ENCODE measurements around the gene LRRFIP1. TPM values are rescaled to one million over a fixed set of nuclear protein-coding genes. Genes with fewer than 3 reads are reported as not detected.
A peak's percentile ranks its signal among the peaks of the same experiment; 100 is the strongest.

LRRFIP1 gene
- total and polyA plus RNA-seq, 2 of the 13 experiments (the other 11 are each of a cell fraction or from before 2014, with no cell fraction given): 15.9 to 40.5 TPM

DNA sequence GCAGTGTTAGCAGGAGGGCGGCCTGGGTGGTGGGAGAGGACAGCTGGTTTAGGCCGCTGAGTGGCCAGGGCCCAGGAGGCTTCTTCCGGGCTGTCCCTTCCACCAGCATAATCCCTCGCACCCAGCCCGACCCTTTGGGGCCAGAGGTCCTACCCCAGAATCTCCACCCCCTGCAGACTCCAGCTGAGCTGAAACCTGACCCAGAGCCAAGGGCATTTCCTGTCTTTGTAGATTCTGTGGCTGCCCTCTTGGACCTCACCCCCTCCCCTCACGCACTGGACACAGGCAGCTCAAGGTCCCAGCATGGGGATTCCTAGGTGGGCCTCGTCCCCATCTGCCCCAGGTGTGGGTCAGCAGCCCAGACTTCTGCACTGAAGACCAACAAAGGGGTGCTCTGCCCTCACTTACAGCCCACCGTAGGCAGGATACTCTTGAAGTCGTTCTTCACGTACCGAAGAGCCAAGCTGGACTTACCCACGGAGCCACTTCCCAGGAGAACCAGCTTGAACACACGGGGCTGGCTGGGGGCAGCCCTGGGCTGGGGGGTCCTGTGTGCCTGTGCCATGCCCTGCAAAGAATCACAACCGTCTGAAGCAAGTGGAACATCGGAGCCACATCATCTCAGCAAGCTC is 41.7 kb upstream of the LRRFIP1 start (continued):
- TF ChIP-seq, protein P1, sequence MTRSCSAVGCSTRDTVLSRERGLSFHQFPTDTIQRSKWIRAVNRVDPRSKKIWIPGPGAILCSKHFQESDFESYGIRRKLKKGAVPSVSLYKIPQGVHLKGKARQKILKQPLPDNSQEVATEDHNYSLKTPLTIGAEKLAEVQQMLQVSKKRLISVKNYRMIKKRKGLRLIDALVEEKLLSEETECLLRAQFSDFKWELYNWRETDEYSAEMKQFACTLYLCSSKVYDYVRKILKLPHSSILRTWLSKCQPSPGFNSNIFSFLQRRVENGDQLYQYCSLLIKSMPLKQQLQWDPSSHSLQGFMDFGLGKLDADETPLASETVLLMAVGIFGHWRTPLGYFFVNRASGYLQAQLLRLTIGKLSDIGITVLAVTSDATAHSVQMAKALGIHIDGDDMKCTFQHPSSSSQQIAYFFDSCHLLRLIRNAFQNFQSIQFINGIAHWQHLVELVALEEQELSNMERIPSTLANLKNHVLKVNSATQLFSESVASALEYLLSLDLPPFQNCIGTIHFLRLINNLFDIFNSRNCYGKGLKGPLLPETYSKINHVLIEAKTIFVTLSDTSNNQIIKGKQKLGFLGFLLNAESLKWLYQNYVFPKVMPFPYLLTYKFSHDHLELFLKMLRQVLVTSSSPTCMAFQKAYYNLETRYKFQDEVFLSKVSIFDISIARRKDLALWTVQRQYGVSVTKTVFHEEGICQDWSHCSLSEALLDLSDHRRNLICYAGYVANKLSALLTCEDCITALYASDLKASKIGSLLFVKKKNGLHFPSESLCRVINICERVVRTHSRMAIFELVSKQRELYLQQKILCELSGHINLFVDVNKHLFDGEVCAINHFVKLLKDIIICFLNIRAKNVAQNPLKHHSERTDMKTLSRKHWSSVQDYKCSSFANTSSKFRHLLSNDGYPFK (CRISPR knock-in tag; IDR thresholded peaks at IDR 0.05; ENCODE audit: borderline replicate concordance): peak; percentile 77; the same call in 1 of the 2 replicates
- TF ChIP-seq MED13 (CRISPR knock-in tag; IDR thresholded peaks at IDR 0.05): peak; percentile 89; the same call in 1 of the 2 replicates
- TF ChIP-seq, protein P2, sequence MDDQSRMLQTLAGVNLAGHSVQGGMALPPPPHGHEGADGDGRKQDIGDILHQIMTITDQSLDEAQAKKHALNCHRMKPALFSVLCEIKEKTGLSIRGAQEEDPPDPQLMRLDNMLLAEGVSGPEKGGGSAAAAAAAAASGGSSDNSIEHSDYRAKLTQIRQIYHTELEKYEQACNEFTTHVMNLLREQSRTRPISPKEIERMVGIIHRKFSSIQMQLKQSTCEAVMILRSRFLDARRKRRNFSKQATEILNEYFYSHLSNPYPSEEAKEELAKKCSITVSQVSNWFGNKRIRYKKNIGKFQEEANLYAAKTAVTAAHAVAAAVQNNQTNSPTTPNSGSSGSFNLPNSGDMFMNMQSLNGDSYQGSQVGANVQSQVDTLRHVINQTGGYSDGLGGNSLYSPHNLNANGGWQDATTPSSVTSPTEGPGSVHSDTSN (CRISPR knock-in tag; IDR thresholded peaks at IDR 0.05; ENCODE audit: borderline replicate concordance): no peak
- TF ChIP-seq MIER3 (CRISPR knock-in tag; IDR thresholded peaks at IDR 0.05; ENCODE audit: borderline replicate concordance): peak; percentile 92
- TF ChIP-seq DR1 (CRISPR knock-in tag; IDR thresholded peaks at IDR 0.05): no peak
- peak; percentile 81; the same call in 1 of the 2 replicates for TF ChIP-seq BORCS8-MEF2B (CRISPR knock-in tag; IDR thresholded peaks at IDR 0.05)
- TF ChIP-seq, protein P3, sequence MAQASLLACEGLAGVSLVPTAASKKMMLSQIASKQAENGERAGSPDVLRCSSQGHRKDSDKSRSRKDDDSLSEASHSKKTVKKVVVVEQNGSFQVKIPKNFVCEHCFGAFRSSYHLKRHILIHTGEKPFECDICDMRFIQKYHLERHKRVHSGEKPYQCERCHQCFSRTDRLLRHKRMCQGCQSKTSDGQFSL (CRISPR knock-in tag; IDR thresholded peaks at IDR 0.05): peak; percentile 66; the same call in 1 of the 2 replicates
- TF ChIP-seq ZSCAN21 (CRISPR knock-in tag; IDR thresholded peaks at IDR 0.05; ENCODE audit: borderline replicate concordance): peak; percentile 65; the same call in 1 of the 2 replicates
- peak; percentile 71; the same call in 1 of the 2 replicates for TF ChIP-seq ZKSCAN5 (CRISPR knock-in tag; IDR thresholded peaks at IDR 0.05)
- TF ChIP-seq XRCC5 (optimal IDR thresholded peaks at IDR 0.05; ENCODE audit: low read length): peak; percentile 82
- TF ChIP-seq, protein P4, sequence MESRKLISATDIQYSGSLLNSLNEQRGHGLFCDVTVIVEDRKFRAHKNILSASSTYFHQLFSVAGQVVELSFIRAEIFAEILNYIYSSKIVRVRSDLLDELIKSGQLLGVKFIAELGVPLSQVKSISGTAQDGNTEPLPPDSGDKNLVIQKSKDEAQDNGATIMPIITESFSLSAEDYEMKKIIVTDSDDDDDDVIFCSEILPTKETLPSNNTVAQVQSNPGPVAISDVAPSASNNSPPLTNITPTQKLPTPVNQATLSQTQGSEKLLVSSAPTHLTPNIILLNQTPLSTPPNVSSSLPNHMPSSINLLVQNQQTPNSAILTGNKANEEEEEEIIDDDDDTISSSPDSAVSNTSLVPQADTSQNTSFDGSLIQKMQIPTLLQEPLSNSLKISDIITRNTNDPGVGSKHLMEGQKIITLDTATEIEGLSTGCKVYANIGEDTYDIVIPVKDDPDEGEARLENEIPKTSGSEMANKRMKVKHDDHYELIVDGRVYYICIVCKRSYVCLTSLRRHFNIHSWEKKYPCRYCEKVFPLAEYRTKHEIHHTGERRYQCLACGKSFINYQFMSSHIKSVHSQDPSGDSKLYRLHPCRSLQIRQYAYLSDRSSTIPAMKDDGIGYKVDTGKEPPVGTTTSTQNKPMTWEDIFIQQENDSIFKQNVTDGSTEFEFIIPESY (CRISPR knock-in tag; IDR thresholded peaks at IDR 0.05): peak; percentile 45; the same call in 1 of the 2 replicates
- TF ChIP-seq ZMAT3 (CRISPR knock-in tag; conservative IDR thresholded peaks at IDR 0.05): peak; percentile 91; the same call in 1 of the 2 replicates
- TF ChIP-seq NR2F1 (CRISPR knock-in tag; IDR thresholded peaks at IDR 0.05): peak; percentile 64 to 92; a peak in 3 of 4 replicates
- no peak for TF ChIP-seq MATR3 (CRISPR knock-in tag; IDR thresholded peaks at IDR 0.05)
- peak; percentile 99 for TF ChIP-seq MED1 (CRISPR knock-in tag; IDR thresholded peaks at IDR 0.05)

Data from HepG2 (cell line).